WTC11 (cell line): Measurements from ENCODE around the gene LYSMD3.

Experiments used
- ATF2 ChIP-seq: sonication (generic); formaldehyde crosslinking; IDR thresholded peaks from 2 replicates; pipeline ENCODE4 v1.8.1; 2022; ENCODE audit warnings: low read depth, missing genetic modification reagents, borderline replicate concordance
- CTCF ChIP-seq: fragments of 200-600 bp; IDR thresholded peaks from 2 replicates; pipeline ENCODE4 v1.8.0; 2022; ENCODE audit warnings: antibody characterized with exemption
- E2F1 ChIP-seq: sonication (generic); formaldehyde crosslinking; IDR thresholded peaks from 2 replicates; pipeline ENCODE4 v1.8.0; 2022; ENCODE audit warnings: mild to moderate bottlenecking, missing genetic modification reagents
- ESRRA ChIP-seq: sonication (generic); formaldehyde crosslinking; IDR thresholded peaks from 2 replicates; pipeline ENCODE4 v1.8.1; 2022; ENCODE audit warnings: mild to moderate bottlenecking, missing genetic modification reagents, borderline replicate concordance
- FOXK1 ChIP-seq: sonication (generic); formaldehyde crosslinking; IDR thresholded peaks from 2 replicates; pipeline ENCODE4 v1.8.0; 2022; ENCODE audit warnings: mild to moderate bottlenecking, moderate library complexity, missing genetic modification reagents
- GABPB1 ChIP-seq: sonication (generic); formaldehyde crosslinking; IDR thresholded peaks from 2 replicates; pipeline ENCODE4 v1.8.1; 2023; ENCODE audit warnings: mild to moderate bottlenecking, missing genetic modification reagents
- JUN ChIP-seq: sonication (generic); formaldehyde crosslinking; IDR thresholded peaks from 2 replicates; pipeline ENCODE4 v1.8.0; 2023; ENCODE audit warnings: mild to moderate bottlenecking, missing genetic modification reagents
- NFYB ChIP-seq: sonication (generic); formaldehyde crosslinking; conservative IDR thresholded peaks from 2 replicates; pipeline ENCODE4 v1.8.0; 2022; ENCODE audit warnings: low read depth, missing genetic modification reagents
- NR1H2 ChIP-seq: sonication (generic); formaldehyde crosslinking; IDR thresholded peaks from 2 replicates; pipeline ENCODE4 v1.9.0; 2021; ENCODE audit warnings: mild to moderate bottlenecking, moderate library complexity, missing genetic modification reagents
- PRDM15 ChIP-seq: sonication (generic); formaldehyde crosslinking; IDR thresholded peaks from 2 replicates; pipeline ENCODE4 v1.8.0; 2022; ENCODE audit warnings: missing genetic modification reagents
- RELA ChIP-seq: sonication (generic); formaldehyde crosslinking; IDR thresholded peaks from 2 replicates; pipeline ENCODE4 v1.8.1; 2022; ENCODE audit warnings: missing genetic modification reagents, mild to moderate bottlenecking, borderline replicate concordance

DNA sequence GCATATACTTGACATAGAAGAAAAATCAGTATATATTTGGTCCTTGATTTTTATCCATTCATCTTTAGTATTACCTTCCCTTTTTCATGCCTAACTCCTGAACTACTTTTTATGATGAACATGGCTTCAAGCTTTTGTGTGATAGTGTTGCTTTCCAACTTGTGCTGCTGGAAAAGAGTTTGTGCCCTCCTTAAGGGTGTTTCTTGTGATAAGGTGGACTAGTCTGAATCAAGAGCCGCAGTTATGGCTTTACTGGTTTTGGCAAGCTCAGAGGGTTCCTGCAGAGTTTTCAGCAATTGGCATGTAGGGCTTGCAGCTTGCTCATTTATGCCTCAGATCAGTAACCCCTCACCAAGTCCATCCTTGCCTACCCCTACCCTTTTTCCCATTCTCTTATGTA, 34.2 kb downstream of the LYSMD3 start:
- TF ChIP-seq CTCF = no peak
- TF ChIP-seq ATF2 = no peak
- TF ChIP-seq ESRRA (CRISPR knock-in tag) = no peak
- TF ChIP-seq JUN (CRISPR knock-in tag) = no peak
- no peak for TF ChIP-seq FOXK1 (CRISPR knock-in tag)
- no peak for TF ChIP-seq NR1H2 (CRISPR knock-in tag)
- no peak for TF ChIP-seq E2F1 (CRISPR knock-in tag)
- no peak for TF ChIP-seq NFYB (CRISPR knock-in tag)
- TF ChIP-seq RELA (CRISPR knock-in tag) = no peak
- no peak for TF ChIP-seq GABPB1 (CRISPR knock-in tag)
- TF ChIP-seq PRDM15 (CRISPR knock-in tag) = no peak
